SK-N-SH treated with all-trans-retinoic acid at 6 μM for 48 hours (cell line): ENCODE results near the gene RPS6KA2.

Experiments
- ATAC-seq: fragments of 200-7000 bp; cut with Tn5 transposase; 3 replicates; pipeline ENCODE4 v1.9.1; 2020; ENCODE audit warnings: mild to moderate bottlenecking, moderate library complexity
- ARNTL ChIP-seq: fragments of 450-650 bp; formaldehyde crosslinking; IDR thresholded peaks from 2 replicates; pipeline ENCODE4 v1.5.0; 2020; ENCODE audit warnings: low read depth, mild to moderate bottlenecking, moderate library complexity, borderline replicate concordance
- BACH2 ChIP-seq: fragments of 250-450 bp; sonication (Bioruptor Pico); IDR thresholded peaks from 2 replicates; pipeline ENCODE4 v1.9.0; 2021; ENCODE audit warnings: mild to moderate bottlenecking, borderline replicate concordance
- CREB5 ChIP-seq: fragments of 250-450 bp; sonication (Bioruptor Pico); IDR thresholded peaks from 2 replicates; pipeline ENCODE4 v1.5.1; 2020; ENCODE audit warnings: low read depth, mild to moderate bottlenecking, moderate library complexity
- CSDC2 ChIP-seq: fragments of 250-450 bp; sonication (Bioruptor Pico); IDR thresholded peaks from 2 replicates; pipeline ENCODE4 v1.5.0; 2020; ENCODE audit warnings: mild to moderate bottlenecking, moderate library complexity
- CSRNP3 ChIP-seq: fragments of 250-450 bp; sonication (Bioruptor Pico); IDR thresholded peaks from 2 replicates; pipeline ENCODE4 v1.5.1; 2021; ENCODE audit warnings: mild to moderate bottlenecking, moderate library complexity
- ESRRG ChIP-seq: fragments of 250-450 bp; sonication (Bioruptor Pico); IDR thresholded peaks from 2 replicates; pipeline ENCODE4 v1.6.1; 2021; ENCODE audit warnings: mild to moderate bottlenecking
- GLIS3 ChIP-seq: fragments of 250-450 bp; sonication (Bioruptor Pico); IDR thresholded peaks from 2 replicates; pipeline ENCODE4 v1.5.0; 2020; ENCODE audit warnings: mild to moderate bottlenecking, moderate library complexity
- OSR1 ChIP-seq: fragments of 250-450 bp; sonication (Bioruptor Pico); IDR thresholded peaks from 2 replicates; pipeline ENCODE4 v1.8.0; 2022; ENCODE audit warnings: moderate library complexity, mild to moderate bottlenecking, inconsistent platforms
- PATZ1 ChIP-seq: fragments of 250-450 bp; sonication (Bioruptor Pico); IDR thresholded peaks from 2 replicates; pipeline ENCODE4 v1.8.0; 2020; ENCODE audit warnings: mild to moderate bottlenecking, moderate library complexity, borderline replicate concordance
- POU6F1 ChIP-seq: fragments of 250-450 bp; sonication (Bioruptor Pico); IDR thresholded peaks from 2 replicates; pipeline ENCODE4 v1.8.0; 2021; ENCODE audit warnings: low read depth, mild to moderate bottlenecking, moderate library complexity, borderline replicate concordance
- PPARA ChIP-seq: fragments of 250-450 bp; sonication (Bioruptor Pico); IDR thresholded peaks from 2 replicates; pipeline ENCODE4 v1.5.0; 2020; ENCODE audit warnings: mild to moderate bottlenecking, borderline replicate concordance
- RARB ChIP-seq: fragments of 250-450 bp; sonication (Bioruptor Pico); IDR thresholded peaks from 2 replicates; pipeline ENCODE4 v1.8.0; 2021; ENCODE audit warnings: mild to moderate bottlenecking, moderate library complexity
- TCF4 ChIP-seq: fragments of 250-450 bp; sonication (Bioruptor Pico); IDR thresholded peaks from 2 replicates; pipeline ENCODE4 v1.8.0; 2021; ENCODE audit warnings: mild to moderate bottlenecking, moderate library complexity, borderline replicate concordance
- TOX ChIP-seq: fragments of 250-450 bp; sonication (Bioruptor Pico); IDR thresholded peaks from 2 replicates; pipeline ENCODE4 v1.8.0; 2021; ENCODE audit warnings: mild to moderate bottlenecking, moderate library complexity, borderline replicate concordance
- TSHZ2 ChIP-seq: fragments of 250-450 bp; sonication (Bioruptor Pico); IDR thresholded peaks from 2 replicates; pipeline ENCODE4 v1.5.0; 2020; ENCODE audit warnings: mild to moderate bottlenecking, moderate library complexity
- ZC3H10 ChIP-seq: fragments of 250-450 bp; sonication (Bioruptor Pico); IDR thresholded peaks from 2 replicates; pipeline ENCODE4 v1.5.1; 2021; ENCODE audit warnings: mild to moderate bottlenecking, moderate library complexity
- ZFP3 ChIP-seq: fragments of 250-450 bp; sonication (Bioruptor Pico); IDR thresholded peaks from 2 replicates; pipeline ENCODE4 v1.5.0; 2020; ENCODE audit warnings: mild to moderate bottlenecking, moderate library complexity
- ZFP30 ChIP-seq: fragments of 450-650 bp; formaldehyde crosslinking; IDR thresholded peaks from 2 replicates; pipeline ENCODE4 v1.5.0; 2022; ENCODE audit warnings: mild to moderate bottlenecking, moderate library complexity
- ZNF565 ChIP-seq: fragments of 450-650 bp; formaldehyde crosslinking; conservative IDR thresholded peaks from 2 replicates; pipeline ENCODE4 v1.5.0; 2020; ENCODE audit warnings: low read depth, mild to moderate bottlenecking, moderate library complexity
- ZNF70 ChIP-seq: fragments of 450-650 bp; formaldehyde crosslinking; IDR thresholded peaks from 2 replicates; pipeline ENCODE4 v1.5.0; 2020; ENCODE audit warnings: mild to moderate bottlenecking, moderate library complexity
- ZNF8 ChIP-seq: fragments of 450-650 bp; formaldehyde crosslinking; IDR thresholded peaks from 2 replicates; pipeline ENCODE4 v1.5.0; 2020; ENCODE audit warnings: mild to moderate bottlenecking, moderate library complexity

The RPS6KA2 gene

GRCh38 chr6:166512567-166512966, 114.5 kb downstream of the RPS6KA2 start:
- TF ChIP-seq ZC3H10 (CRISPR knock-in tag) = no peak
- no peak for TF ChIP-seq TCF4 (CRISPR knock-in tag)
- no peak for TF ChIP-seq TOX (CRISPR knock-in tag)
- no peak for TF ChIP-seq TSHZ2 (CRISPR knock-in tag)
- TF ChIP-seq OSR1 (CRISPR knock-in tag) = no peak
- TF ChIP-seq RARB (CRISPR knock-in tag) = no peak
- TF ChIP-seq BACH2 = no peak
- no peak for TF ChIP-seq ZNF70
- no peak for TF ChIP-seq GLIS3 (CRISPR knock-in tag)
- TF ChIP-seq ESRRG = no peak
- no peak for TF ChIP-seq CREB5 (CRISPR knock-in tag)
- no peak for TF ChIP-seq ARNTL (CRISPR knock-in tag)
- TF ChIP-seq CSRNP3 (CRISPR knock-in tag) = no peak
- TF ChIP-seq PATZ1 (CRISPR knock-in tag) = no peak
- TF ChIP-seq PPARA = no peak

GRCh38 chr6:166511316-166511715, 115.7 kb downstream of the RPS6KA2 start:
- TF ChIP-seq ARNTL (CRISPR knock-in tag) (no peak), ZC3H10 (CRISPR knock-in tag) (no peak), PATZ1 (CRISPR knock-in tag) (no peak), CREB5 (CRISPR knock-in tag) (no peak), CSDC2 (CRISPR knock-in tag) (no peak), ZNF70 (no peak), ZNF565 (CRISPR knock-in tag) (no peak), ZNF8 (CRISPR knock-in tag) (no peak), ZFP3 (CRISPR knock-in tag) (no peak), OSR1 (CRISPR knock-in tag) (no peak), POU6F1 (CRISPR knock-in tag) (no peak), ZFP30 (CRISPR knock-in tag) (no peak), GLIS3 (CRISPR knock-in tag) (no peak), RARB (CRISPR knock-in tag) (no peak), CSRNP3 (CRISPR knock-in tag) (no peak), ESRRG (no peak), TSHZ2 (CRISPR knock-in tag) (no peak)
- TF ChIP-seq, all 23 proteins: peak for 0
- no peak for ATAC-seq

More at GRCh38 chr6:166512567-166512966, 114.5 kb downstream of the RPS6KA2 start:
- no peak for ATAC-seq
